T-helper 1 cell treated with Interleukin-12 subunit alpha and Interleukin-12 subunit beta and Interleukin-4 antibody, amounts not matched to agents 30 ng/mL and 1 ng/mL, for 36 hours (primary cell): ENCODE measurements around the gene KIF13A. TPM values are rescaled to one million over a fixed set of nuclear protein-coding genes. Genes with fewer than 3 reads are reported as not detected.
"Not testable (repeated sequence)": the region's sequence is repeated elsewhere in the genome, so short reads cannot be mapped to it uniquely, and the experiment has no call there.

Experiments used
- intact Hi-C: fragments of 100-400 bp; cut with micrococcal nuclease; formaldehyde crosslinking; loops from one replicate; pipeline ENCODE4 v1.15.1; 2024
- total RNA-seq: library from RNA; stranded (reverse); gene quantifications from 2 replicates; pipeline ENCODE4 v1.2.3, GENCODE V29; 2022

Gene KIF13A
- total RNA-seq, 1 donor from 2014 or later, result 0.27 TPM

DNA sequence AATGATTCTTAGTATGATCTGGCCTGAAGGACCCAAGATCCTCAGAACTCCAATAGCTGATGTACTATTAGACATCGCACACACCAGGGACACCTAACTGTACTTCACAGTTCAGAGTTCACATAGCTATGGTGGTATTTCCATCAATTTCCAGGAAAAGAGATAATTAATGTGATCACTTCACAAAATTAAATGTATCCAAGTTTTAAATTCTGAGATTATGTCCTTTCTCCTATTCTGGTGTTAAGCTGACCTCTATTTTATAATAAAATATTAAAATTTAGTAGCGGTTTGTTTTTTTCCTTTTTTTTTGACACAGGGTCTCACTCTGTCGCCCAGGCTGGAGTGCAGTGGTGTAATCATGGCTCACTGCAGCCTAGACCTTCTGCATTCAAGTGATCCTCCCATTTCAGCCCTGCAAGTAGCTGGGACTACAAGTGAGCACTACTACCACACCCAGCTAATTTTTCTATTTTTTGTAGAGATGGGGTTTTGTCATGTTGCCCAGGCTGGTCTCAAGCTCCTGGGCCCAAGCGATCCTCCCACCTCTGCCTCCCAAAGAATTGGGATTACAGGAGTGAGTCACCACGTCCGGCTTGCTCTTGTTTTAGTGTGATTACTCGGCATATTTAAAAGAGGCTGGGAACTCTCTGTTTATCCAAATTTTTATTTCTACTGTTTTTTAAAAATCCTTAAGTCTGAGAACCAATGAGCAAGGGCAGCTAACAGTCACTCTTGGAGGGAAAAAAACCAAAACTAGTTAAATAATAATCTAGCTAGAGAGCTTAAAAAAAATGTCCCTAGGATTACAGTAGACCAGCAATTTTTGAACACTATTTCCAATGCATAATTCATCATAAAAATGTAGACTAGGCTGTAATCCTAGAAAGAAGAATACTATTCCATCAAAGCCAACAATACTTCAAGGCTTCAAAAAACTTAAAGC, 16.0 kb downstream of the KIF13A start:
- intact Hi-C loops, result no loop called here

DNA sequence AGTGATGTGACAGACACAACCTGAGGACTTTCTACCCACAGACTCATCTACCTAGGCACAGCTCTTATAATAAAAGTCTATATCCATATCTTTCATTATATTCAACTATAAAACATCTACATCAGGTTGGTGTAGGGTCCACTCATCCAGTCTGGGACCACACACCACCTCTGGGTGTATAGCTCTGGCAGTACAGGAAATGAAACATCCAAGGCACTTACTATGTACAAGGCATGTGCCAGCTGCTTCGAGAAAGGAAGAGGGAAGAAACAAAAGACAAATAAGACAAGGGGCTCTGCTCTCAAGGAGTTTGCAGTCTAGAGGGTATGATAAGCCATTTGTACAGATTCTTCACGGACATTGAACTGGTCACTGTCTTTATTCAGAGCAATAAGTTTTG, 18.6 kb downstream of the KIF13A start:
- intact Hi-C loops, result no loop called here

DNA sequence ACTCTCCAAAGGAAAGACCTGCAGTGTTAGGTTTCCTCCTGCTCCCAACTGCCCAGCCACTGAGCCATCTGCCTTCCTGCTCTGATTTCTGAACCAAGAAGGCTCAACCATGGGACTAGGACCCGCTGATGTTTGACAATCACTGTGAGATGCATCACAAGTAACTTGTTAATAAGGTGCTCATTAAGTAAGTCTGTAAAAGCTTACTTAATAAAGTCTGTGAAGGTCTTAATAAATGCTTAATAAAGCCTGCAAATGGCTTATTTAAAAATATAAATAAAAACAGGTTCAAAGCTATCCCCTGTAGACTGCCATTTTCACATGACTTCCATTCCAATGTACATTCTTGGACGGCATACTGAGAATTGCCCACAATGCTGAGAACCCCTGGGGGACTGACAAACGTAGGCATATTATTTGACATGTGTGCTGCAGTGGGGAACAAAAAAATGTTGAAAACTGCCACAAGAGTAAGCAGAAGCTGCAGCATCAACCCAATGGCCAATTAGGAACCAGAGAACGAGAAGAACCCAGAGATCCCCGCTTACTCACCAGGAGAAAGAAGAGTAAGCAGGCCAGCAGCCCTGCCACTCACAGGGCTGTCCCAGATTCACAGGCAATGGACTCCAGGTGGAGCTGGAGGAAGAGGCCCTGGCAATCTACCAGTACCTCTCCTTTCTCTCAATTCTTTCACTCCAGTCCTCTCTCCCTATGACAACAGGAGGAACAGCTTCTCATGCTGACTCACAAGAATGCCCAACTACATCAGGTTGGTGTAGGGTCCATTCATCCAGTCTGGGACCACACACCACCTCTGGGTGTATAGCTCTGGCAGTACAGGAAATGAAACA, 19.5 kb downstream of the KIF13A start:
- intact Hi-C loops, result no loop called here

DNA sequence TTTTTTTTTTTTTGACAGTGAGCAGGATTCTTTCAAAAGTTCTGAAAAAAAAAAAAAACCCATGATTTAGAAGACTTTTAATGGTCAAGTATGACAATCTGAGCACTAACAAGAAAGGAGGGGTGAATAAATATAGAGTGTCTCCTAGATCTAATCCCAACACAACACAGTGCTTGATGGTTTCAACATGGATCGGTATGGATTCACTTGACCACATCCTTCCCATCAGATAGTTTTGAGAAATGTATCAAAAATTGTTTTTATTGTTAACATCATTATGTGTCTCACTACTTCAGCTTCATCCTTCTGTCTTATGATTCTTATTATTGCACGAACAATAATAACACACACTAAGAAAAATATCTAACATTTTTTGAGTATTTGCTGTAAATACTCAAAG, 21.0 kb downstream of the KIF13A start:
- intact Hi-C loops, result no loop called here

DNA sequence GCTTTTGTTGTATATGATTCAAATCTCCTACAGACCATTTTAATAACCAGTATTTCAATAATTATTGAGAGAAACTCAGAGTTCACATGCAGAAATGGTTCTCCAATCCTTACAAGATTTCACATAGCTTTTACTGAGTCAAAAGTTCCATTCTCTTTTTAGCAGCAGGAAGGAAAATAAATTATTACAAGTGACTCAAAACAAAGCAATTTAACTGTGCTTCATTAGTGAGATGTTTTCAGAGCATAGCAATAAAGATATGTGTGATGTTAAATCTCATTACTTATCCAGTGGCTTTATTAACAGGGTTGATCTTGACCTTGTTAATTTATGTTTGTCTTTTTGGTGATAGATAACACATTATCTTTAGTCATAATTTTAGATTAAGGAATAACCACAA, 22.0 kb downstream of the KIF13A start:
- intact Hi-C loops, result no loop called here

DNA sequence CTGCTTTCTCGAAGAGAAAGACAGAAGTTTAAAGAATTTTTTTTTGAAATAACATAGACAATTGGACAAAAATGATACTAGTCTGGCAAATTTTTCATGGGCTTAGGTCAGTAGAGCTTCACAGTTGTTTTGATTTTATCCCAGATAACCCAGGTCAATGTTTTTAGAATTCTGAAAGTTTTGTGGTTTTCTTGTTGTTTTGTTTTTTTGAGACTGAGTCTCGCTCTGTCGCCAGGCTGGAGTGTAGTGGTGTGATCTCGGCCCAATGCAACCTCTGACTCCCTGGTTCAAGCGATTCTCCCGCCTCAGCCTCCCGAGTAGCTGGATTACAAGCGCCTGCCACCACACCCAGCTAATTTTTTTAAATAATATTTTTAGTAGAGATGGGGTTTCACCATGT, 22.8 kb downstream of the KIF13A start:
- intact Hi-C loops, result no loop called here

DNA sequence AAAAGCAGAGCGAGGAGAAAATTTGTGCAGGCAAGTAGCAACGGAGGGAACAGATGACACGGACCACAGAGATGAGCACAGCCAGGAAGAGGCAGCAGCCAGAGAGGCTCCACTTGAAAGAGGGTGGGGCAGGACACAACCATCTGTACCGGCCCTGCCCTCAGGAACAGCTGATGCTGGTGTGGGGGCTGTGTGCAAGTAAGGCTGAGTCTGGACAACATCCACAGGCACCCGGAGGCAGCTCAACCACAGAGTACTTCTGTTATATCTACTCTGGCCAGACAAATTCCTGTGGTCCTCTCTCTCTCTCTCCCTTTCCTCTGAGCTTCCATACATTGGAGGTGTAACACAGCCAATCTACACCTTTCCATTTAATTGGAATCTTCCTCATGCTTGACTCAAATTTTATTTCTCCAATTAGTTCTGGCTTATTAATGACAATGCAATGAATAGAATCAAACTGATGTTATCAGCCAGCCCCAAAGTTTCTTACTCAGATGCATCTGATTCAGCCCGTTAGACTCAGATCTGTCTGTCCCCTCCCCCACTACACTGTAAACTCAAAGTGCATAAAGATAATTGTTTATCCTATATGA, 24.9 kb downstream of the KIF13A start:
- intact Hi-C loops, result no loop called here

DNA sequence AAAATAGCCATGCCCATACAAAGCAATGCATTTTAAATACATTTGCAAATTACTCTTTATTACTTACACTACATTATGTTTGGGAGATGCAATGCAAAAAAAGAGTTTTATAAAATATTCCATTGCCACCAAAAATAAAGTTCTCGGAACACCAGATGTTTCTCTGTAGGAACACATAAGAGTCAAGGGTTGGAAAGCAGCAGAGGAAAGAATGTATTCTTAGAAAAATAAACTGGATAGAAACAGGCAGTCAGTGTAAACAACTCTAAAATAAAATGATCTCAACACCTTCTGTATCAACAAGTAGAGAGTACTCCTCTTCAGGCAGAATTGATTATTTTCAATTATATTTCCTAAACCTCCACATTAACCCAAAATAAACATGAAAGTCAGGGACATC, 28.1 kb downstream of the KIF13A start:
- intact Hi-C loops, result no loop called here

DNA sequence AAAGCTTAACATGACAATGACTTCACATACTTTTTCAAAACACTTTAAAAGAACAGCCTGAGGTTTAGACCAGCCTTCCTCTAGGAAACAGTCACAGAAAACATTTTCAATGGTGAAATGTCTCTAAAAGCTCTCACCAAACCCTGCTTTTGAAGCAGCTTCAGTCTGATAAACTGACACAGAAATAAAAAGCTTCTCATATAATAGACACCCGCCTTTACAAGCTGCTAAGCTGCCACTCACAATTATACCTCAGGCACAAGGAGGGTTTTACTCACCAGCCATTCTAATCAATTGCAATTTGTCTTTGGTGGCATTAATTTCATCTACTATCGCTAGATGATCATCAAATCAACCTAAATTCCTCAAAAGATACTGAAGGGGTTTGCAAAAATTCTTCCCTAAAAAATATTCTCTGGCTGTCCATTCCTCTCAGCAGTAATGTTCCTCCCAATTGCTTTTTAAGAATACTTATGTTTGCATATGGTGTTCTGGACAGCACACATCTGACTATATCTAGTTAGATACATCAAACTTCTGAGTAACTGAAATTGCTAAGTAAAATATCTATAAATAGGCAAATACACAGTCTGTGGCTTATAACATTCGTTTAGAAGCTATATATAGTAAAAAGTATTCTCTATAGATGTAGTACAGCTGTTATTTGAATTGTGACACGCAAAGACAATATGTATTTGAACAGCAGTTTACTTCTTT, 29.4 kb downstream of the KIF13A start:
- intact Hi-C loops, result no loop called here

DNA sequence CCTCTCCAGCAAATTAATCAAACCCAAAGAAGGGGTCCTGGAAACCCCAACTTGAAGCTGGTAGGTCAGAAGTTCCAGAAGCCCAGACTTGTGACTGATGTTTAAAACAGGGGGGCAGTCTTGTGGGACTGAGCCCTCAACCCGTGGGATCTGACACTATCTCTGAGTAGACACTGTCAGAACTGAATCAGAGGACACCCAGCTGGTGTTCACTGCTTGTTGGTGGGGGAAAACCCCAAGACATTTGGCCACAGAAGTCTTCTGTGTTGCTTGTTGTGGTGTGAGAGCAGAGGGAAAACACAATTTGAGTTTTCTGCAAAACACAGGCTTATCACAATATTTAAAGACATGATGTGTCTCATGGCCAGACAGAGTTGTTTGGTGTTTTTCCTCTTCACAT, 29.9 kb downstream of the KIF13A start:
- intact Hi-C loops, result no loop called here

DNA sequence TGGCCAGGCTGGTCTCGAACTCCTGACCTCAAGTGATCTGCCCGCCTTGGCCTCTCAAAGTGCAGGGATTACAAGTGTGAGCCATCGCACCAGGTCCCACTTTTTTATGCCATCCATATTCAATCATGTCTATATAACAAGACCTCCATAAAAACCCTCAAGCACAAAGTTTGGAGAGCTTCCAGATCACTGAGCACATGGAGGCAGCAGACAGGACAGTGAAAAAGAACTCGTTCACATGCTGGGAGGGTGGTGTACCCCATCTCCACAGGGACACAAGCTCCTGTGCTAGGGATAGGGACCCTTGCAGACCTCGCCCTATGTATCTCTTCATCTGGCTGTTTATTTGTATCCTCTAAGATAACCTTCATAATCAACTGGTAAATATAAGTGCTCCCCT, 30.3 kb downstream of the KIF13A start:
- intact Hi-C loops, result no loop called here

DNA sequence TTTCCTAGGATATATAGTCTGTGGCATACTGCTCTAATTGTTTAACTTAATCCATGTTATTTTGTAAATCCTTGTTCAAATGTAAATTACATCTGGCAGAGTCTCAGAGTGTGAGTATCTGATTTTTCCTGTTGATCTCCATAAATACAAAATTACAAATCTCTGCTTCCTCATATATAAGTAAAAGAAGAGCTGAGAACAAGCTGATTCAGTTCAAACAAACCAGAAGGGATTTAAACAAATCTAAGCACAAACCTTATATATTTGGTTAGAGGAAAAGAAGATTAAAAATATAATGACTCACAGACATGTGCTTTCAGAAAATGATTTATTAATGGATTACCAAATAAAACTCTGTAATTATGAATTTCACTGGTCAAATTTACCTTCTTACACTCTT, 37.3 kb downstream of the KIF13A start:
- intact Hi-C loops, result no loop called here

DNA sequence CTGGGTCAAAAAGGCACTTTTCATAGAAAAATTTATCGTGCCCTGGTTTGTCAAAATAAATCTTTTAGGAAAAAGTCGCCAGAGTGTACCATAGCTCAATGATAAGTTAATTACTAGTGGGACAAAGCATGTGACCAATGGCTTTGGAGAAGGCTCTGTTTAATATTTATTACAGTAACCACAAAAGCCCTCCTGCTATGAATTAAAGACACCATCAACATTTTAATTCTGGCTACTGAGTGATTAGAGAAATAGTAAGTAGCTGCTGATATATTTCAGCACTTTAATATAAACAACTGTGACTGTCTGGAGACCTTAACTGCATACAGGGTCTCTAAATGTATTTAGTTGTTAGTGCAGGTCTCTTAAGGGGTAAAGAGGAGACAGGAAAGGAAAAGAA, 38.3 kb downstream of the KIF13A start:
- intact Hi-C loops, result no loop called here

DNA sequence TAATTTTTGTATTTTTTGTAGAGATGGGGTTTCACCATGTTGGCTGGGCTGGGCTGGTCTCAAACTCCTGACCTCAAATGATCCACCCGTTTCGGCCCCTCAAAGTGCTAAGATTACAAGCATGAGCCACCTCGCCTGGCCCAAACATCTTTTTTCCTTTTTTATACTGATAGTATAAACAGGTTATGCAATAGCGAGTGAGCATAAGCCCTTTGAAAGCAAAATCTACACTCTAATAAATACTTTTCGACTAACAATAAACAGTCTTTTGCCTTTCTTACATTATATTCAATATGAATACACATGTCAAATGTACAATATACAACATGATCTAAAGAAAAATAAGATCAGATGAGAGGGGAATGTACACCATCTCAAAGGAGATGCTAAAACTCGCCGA, 38.7 kb downstream of the KIF13A start:
- intact Hi-C loops, result no loop called here

DNA sequence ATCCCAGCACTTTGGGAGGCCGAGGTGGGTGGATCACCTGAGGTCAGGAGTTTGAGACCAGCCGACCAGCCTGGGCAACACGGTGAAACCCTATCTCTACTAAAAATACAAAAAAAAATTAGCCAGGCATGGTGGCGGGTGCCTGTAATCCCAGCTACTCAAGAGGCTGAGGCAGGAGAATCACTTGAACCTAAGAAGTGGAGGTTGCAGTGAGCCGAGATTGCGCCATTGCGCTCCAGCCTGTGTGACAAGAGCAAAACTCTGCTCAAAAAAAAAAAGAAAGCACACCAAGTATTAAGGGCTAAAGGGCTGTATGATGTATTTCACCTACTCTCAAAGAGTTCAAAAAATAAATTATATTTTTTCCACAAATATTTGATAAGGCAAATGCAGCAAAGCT, 39.9 kb downstream of the KIF13A start:
- intact Hi-C loops, result not testable (repeated sequence)

DNA sequence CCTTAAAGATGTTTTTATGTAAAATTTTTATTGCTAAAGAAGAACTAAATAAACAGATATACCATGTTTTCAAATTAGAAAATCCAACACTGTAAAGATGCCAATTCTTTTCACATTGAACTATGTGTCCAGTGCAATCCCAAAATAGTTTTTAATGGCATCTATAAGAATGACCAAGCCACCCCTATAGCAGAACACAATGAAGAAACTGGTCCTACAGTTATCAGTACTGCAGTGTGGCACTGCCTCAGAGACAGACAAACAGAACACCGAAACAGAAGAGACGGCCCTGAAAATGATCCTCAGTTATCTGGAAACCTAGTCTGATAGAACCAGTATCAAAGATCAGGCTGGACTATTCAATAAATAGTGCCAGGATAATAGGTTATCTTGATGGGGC, 41.9 kb downstream of the KIF13A start:
- intact Hi-C loops, result no loop called here

DNA sequence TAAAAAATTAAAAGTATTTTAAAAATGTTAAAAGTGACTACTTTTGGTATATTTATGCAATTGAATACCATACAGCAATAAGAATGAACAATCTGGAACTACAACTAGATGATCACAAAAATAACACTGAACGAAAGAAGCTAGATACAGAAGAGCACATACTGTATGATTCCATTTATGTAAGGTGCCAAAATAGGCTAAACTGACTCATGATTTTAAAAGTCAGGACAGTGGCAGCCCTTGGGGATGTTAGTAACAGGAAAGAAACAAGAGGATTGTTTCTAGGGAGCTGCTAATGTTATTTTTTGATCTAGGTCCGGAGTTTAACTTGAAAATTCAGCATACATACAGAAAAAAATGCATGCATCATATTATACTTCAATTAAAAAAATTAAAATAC, 42.3 kb downstream of the KIF13A start:
- intact Hi-C loops, result no loop called here

DNA sequence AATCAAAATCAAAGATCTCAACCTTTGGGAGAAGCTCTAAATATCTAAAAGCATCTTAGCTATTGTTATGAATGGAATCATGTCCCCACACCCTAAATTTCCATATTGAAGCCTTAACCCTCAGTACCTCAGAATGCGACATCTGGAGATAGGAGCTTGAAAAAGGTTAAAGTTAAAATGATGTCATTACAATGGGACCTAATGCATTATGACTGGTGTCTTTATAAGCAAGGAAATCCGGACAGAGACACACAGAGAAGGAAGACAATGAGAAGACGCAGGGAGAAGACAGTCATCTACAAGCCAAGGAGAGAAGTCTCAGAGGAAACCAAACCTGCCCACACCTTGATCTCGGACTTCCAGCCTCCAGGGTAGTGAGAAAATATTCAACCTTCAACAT, 46.1 kb downstream of the KIF13A start:
- intact Hi-C loops, result no loop called here

DNA sequence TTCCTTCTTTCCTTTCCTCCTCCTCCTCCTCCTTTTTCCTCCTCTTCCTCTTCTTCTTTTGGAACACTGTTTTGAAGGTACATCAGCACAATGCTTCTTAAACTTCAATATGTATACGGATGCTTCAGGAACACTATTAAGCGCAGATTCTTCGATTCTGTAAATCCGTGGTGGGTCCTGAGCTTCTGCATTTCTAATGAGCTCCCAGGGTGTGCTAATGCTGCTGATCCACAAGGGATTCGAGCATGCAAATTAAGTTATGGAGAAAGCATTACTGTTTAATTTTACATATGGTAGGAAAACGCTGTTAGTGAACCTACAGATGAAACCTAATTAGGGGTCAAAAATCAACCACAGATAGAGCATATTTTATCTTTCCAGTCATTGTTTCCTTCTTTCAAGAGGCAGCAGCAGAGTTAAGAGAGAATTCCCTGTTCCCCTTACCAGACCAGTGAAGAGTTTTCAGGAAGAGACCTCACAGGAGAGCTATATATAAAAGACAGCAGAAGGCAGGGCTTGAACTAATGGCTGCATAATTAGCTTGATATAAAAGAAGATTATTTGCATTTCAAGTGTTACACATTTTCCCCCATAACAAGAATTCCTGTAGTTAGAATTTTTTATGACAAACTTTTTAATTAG, 47.2 kb downstream of the KIF13A start:
- intact Hi-C loops, result no loop called here

DNA sequence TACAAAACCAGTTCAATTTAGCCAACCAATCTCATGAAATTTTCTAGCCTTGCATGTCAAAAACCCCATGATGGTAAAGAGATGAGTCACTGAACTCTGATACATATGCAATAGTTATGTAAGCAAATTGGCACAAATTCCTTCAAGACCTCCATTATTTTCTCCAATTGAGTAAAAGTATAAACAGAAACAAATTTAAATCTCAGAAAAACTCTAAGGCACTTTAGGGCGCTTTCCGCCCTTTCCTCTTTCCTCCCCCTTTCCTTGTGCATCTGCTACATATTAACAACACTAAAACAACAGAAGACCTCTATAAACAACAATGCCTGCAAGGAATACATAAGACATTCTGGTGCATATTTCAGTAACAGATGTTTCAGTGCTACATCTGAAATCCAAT, 48.5 kb downstream of the KIF13A start:
- intact Hi-C loops, result no loop called here
